Middle frontal gyrus (tissue), 1 donor: ENCODE results near the gene FBXO28.
A peak's percentile ranks its signal among the peaks of the same experiment; 100 is the strongest.

Experiments
- DNase-seq: peaks from one replicate; pipeline ENCODE4 v3.0.0-alpha.2; 2015; ENCODE audit warnings: low spot score; ENCODE audit errors: extremely low spot score

Gene FBXO28

GRCh38 chr1:224151117-224151516, 37.2 kb downstream of the FBXO28 start:
- no peak for DNase-seq

- no peak for DNase-seq
Measured at GRCh38 chr1:224157316-224157715, 43.4 kb downstream of the FBXO28 start.

GRCh38 chr1:224159541-224159940, 45.6 kb downstream of the FBXO28 start:
- DNase-seq = no peak

GRCh38 chr1:224160171-224160682, 46.3 kb downstream of the FBXO28 start:
- no peak for DNase-seq

GRCh38 chr1:224162768-224163167, 48.9 kb downstream of the FBXO28 start:
- DNase-seq = no peak

- no peak for DNase-seq
Measured at GRCh38 chr1:224163311-224163710, 49.4 kb downstream of the FBXO28 start.

- no peak for DNase-seq
Measured at GRCh38 chr1:224168859-224169380, 55.0 kb downstream of the FBXO28 start.

- no peak for DNase-seq
Measured at GRCh38 chr1:224169718-224170270, 55.9 kb downstream of the FBXO28 start.

GRCh38 chr1:224170343-224170742, 56.4 kb downstream of the FBXO28 start:
- DNase-seq = no peak

- DNase-seq = no peak
Measured at GRCh38 chr1:224170748-224171478, 57.0 kb downstream of the FBXO28 start.

- no peak for DNase-seq
Measured at GRCh38 chr1:224172229-224172628, 58.3 kb downstream of the FBXO28 start.

GRCh38 chr1:224173523-224173922, 59.6 kb downstream of the FBXO28 start:
- no peak for DNase-seq

GRCh38 chr1:224175617-224176016, 61.7 kb downstream of the FBXO28 start:
- DNase-seq = no peak

GRCh38 chr1:224177356-224177999, 63.6 kb downstream of the FBXO28 start:
- DNase-seq = no peak

GRCh38 chr1:224178894-224179293, 65.0 kb downstream of the FBXO28 start:
- DNase-seq = no peak

GRCh38 chr1:224180783-224181452, 67.0 kb downstream of the FBXO28 start:
- no peak for DNase-seq

- DNase-seq = no peak
Measured at GRCh38 chr1:224181453-224181810, 67.5 kb downstream of the FBXO28 start.

GRCh38 chr1:224182057-224182865, 68.3 kb downstream of the FBXO28 start:
- DNase-seq = no peak

GRCh38 chr1:224182866-224183590, 69.1 kb downstream of the FBXO28 start, which contains the start of gene DEGS1:
DEGS1 (plus strand) TSS chr1:224183240; CDS start chr1:224183337, 97 bp downstream.
- peak; percentile 63 for DNase-seq
